Panc1 (cell line): Measurements from ENCODE around the gene SIX3.

Experiments
- CTCF ChIP-seq: fragments of 450-650 bp; IDR thresholded peaks from 2 replicates; pipeline ENCODE4 v1.5.1; 2017; ENCODE audit warnings: mild to moderate bottlenecking
- POLR2AphosphoS5 ChIP-seq: IDR thresholded peaks from 2 replicates; pipeline ENCODE4 v1.6.1; 2012; ENCODE audit warnings: mild to moderate bottlenecking, low read depth, low read length, moderate library complexity
- REST ChIP-seq, 2 experiments: IDR thresholded peaks; 2 replicates each; pipeline ENCODE4 v1.6.1; 2011 to 2012; ENCODE audit warnings: low read depth in 2 of 2, control low read depth in 1 of 2, low read length in 1 of 2, mild to moderate bottlenecking in 1 of 2, moderate library complexity in 1 of 2; ENCODE audit not compliant: insufficient read depth in 1 of 2
- SIN3A ChIP-seq: IDR thresholded peaks from 2 replicates; pipeline ENCODE4 v1.6.1; 2012; ENCODE audit warnings: low read depth, mild to moderate bottlenecking, low read length, moderate library complexity, borderline replicate concordance; ENCODE audit not compliant: insufficient read depth
- TCF7L2 ChIP-seq: IDR thresholded peaks from 2 replicates; pipeline ENCODE4 v1.6.1; 2011; ENCODE audit warnings: mild to moderate bottlenecking, low read depth, low read length, inconsistent platforms

- no peak for TF ChIP-seq POLR2AphosphoS5
- TF ChIP-seq CTCF, result no peak
- no peak for TF ChIP-seq SIN3A
- TF ChIP-seq REST (IDR thresholded peaks at IDR 0.05; ENCODE audit: insufficient read depth in 1 of 2, low read depth in 2 of 2, low read length in 1 of 2), result no peak
- no peak for TF ChIP-seq TCF7L2
Observed at GRCh38 chr2:44972771-44973535, 31.5 kb downstream of the SIX3 start.
